CD4-positive, alpha-beta T cell (primary cell): ENCODE results near the gene LAPTM4A. TPM values are rescaled to one million over a fixed set of nuclear protein-coding genes. Genes with fewer than 3 reads are reported as not detected.

Experiments used
- ATAC-seq: fragments of 200-7000 bp; cut with Tn5 transposase; one replicate; pipeline ENCODE4 v1.10.0; 2022; ENCODE audit warnings: mild to moderate bottlenecking; ENCODE audit not compliant: poor library complexity
- CTCF ChIA-PET: fragments of 350-600 bp; sonication (Branson Sonifier 250); formaldehyde crosslinking; loops from one replicate; lab custom pipeline; 2021; ENCODE audit warnings: antibody characterized with exemption, inconsistent platforms; lab: Charles Lee
- POLR2A ChIA-PET: fragments of 350-600 bp; sonication (Branson Sonifier 250); formaldehyde crosslinking; loops from one replicate; lab custom pipeline; 2021; ENCODE audit warnings: antibody characterized with exemption, inconsistent platforms; lab: Charles Lee
- DNase-seq, 14 experiments: peaks; one replicate each; pipeline ENCODE4 v3.0.0-alpha.2; 2013 to 2020; ENCODE audit warnings: mixed read lengths in 2 of 14
- H3K27ac ChIP-seq, 2 donors: one replicate each; pipeline versions ENCODE4 v1.5.1 to v1.7.0; 2013; ENCODE audit warnings: low read length in 2 of 2, low read depth in 1 of 2, mild to moderate bottlenecking in 1 of 2
- H3K27me3 ChIP-seq, 2 experiments: 1 replicate in 1 of 2; 2 replicates in 1 of 2; pipeline versions ENCODE4 v1.6.1 to v1.7.0; 2013; ENCODE audit warnings: low read length in 2 of 2, control low read depth in 1 of 2, mild to moderate bottlenecking in 1 of 2, moderate library complexity in 1 of 2; ENCODE audit not compliant: insufficient read depth in 2 of 2, control insufficient read depth in 1 of 2
- H3K36me3 ChIP-seq: one replicate; pipeline ENCODE4 v1.6.1; 2013; ENCODE audit warnings: low read length, control low read depth; ENCODE audit not compliant: insufficient read depth
- H3K4me1 ChIP-seq: one replicate; pipeline ENCODE4 v1.6.1; 2013; ENCODE audit warnings: low read length, control low read depth; ENCODE audit not compliant: insufficient read depth
- H3K4me3 ChIP-seq: one replicate; pipeline ENCODE4 v1.5.1; 2013; ENCODE audit warnings: mild to moderate bottlenecking, low read length, moderate library complexity
- H3K9me3 ChIP-seq, 2 experiments: 1 replicate in 1 of 2; 2 replicates in 1 of 2; pipeline versions ENCODE4 v1.6.1 to v1.7.0; 2013; ENCODE audit warnings: low read length in 2 of 2, mild to moderate bottlenecking in 2 of 2, control low read depth in 1 of 2, moderate library complexity in 1 of 2; ENCODE audit not compliant: control insufficient read depth in 1 of 2, insufficient read depth in 1 of 2
- H3K27ac Mint-ChIP-seq: one replicate; pipeline ENCODE4 v1.8.0; 2020; ENCODE audit warnings: mixed read lengths
- H3K27me3 Mint-ChIP-seq: one replicate; pipeline ENCODE4 v1.8.0; 2021; ENCODE audit warnings: mixed read lengths
- H3K36me3 Mint-ChIP-seq: one replicate; pipeline ENCODE4 v1.8.0; 2021; ENCODE audit warnings: low read depth, mixed read lengths
- H3K4me1 Mint-ChIP-seq: one replicate; pipeline ENCODE4 v1.8.0; 2021; ENCODE audit warnings: low read depth, mixed read lengths
- H3K4me3 Mint-ChIP-seq: one replicate; pipeline ENCODE4 v1.8.0; 2020; ENCODE audit warnings: mild to moderate bottlenecking, mixed read lengths
- H3K9me3 Mint-ChIP-seq: one replicate; pipeline ENCODE4 v1.8.0; 2020; ENCODE audit warnings: mixed read lengths
- CTCF ChIP-seq: fragments of 200-600 bp; IDR thresholded peaks from one replicate; pipeline ENCODE4 v1.8.0; 2022; ENCODE audit warnings: antibody characterized with exemption, mild to moderate bottlenecking
- intact Hi-C, 2 experiments: fragments of 100-400 bp; cut with DNase I in 1 of 2; cut with micrococcal nuclease in 1 of 2; formaldehyde crosslinking; loops; one replicate each; pipeline versions ENCODE4 v1.15.1 to v1.9.0; 2023 to 2025; cut with DNase I, micrococcal nuclease
- total RNA-seq, 174 experiments: library from RNA in 2 of 174; stranded (reverse) in 2 of 174; gene quantifications; one replicate each; pipeline ENCODE4 v1.2.3 and lab custom pipeline; 2021 to 2026

LAPTM4A gene
- total RNA-seq, 2 experiments from 2014 or later = 59.4 to 62.0 TPM

GRCh38 chr2:20064421-20064820 lies 13.0 kb upstream of the LAPTM4A start:
- Histone ChIP-seq H3K4me3 (no peak overlapping the region), H3K4me1 (no peaks in the 10 kb centered on the region), H3K27ac (no peak overlapping the region), H3K27me3 (peaks cover 0 to 2% of the 10 kb centered on the region in 2 experiments), H3K9me3 (peaks cover 0 to 5% of the 10 kb centered on the region in 2 experiments), H3K36me3 (no peaks in the 10 kb centered on the region)
- Mint-ChIP-seq H3K4me1 (no peaks in the 10 kb centered on the region), H3K9me3 (no peaks in the 10 kb centered on the region), H3K27me3 (peaks cover 14% of the 10 kb centered on the region), H3K4me3 (no peak overlapping the region), H3K36me3 (no peaks in the 10 kb centered on the region), H3K27ac (no peak overlapping the region)
- DNase-seq (no peak), ATAC-seq (no peak)
- ChIA-PET CTCF (no interaction called here), POLR2A (no interaction called here)
- TF ChIP-seq CTCF = no peak
- intact Hi-C loops = no loop called here

- no peak overlapping the region for H3K4me3 ChIP-seq
- POLR2A ChIA-PET = no interaction called here
- CTCF ChIA-PET = interaction anchor here (0.6 kb wide), 1 partner anchor 73 kb away, joined by 3 read pairs; no protein-coding TSS in a partner anchor
- Mint-ChIP-seq H3K4me3 (no peak overlapping the region), H3K9me3 (no peaks in the 10 kb centered on the region), H3K27me3 (peaks cover 21% of the 10 kb centered on the region), H3K27ac (no peak overlapping the region), H3K36me3 (no peaks in the 10 kb centered on the region), H3K4me1 (no peaks in the 10 kb centered on the region)
- ATAC-seq (no peak), DNase-seq (peak in 2 of 14 experiments; percentile 13 to 28)
- H3K36me3 ChIP-seq = no peaks in the 10 kb centered on the region
- H3K27ac ChIP-seq = no peak overlapping the region
- no peaks in the 10 kb centered on the region for H3K4me1 ChIP-seq
- peaks cover 0 to 5% of the 10 kb centered on the region in 2 experiments for H3K9me3 ChIP-seq
- TF ChIP-seq CTCF = no peak
- H3K27me3 ChIP-seq = peaks cover 2 to 4% of the 10 kb centered on the region in 2 experiments
- intact Hi-C loops = no loop called here
Observed at GRCh38 chr2:20062615-20063545, 11.5 kb upstream of the LAPTM4A start.

GRCh38 chr2:20061940-20062339 lies 10.5 kb upstream of the LAPTM4A start:
- Histone ChIP-seq H3K9me3 (peaks cover 0 to 5% of the 10 kb centered on the region in 2 experiments), H3K27me3 (peaks cover 4 to 5% of the 10 kb centered on the region in 2 experiments), H3K27ac (no peak overlapping the region), H3K4me3 (no peak overlapping the region), H3K4me1 (no peaks in the 10 kb centered on the region), H3K36me3 (no peaks in the 10 kb centered on the region)
- POLR2A ChIA-PET = no interaction called here
- no peak for TF ChIP-seq CTCF
- Mint-ChIP-seq H3K4me3 (no peak overlapping the region), H3K4me1 (no peaks in the 10 kb centered on the region), H3K27ac (no peak overlapping the region), H3K36me3 (no peaks in the 10 kb centered on the region), H3K9me3 (no peaks in the 10 kb centered on the region), H3K27me3 (peaks cover 31% of the 10 kb centered on the region)
- intact Hi-C loops = no loop called here
- ATAC-seq (no peak), DNase-seq (no peak)
- CTCF ChIA-PET = no interaction called here
